Ectodermal cell (in vitro differentiated cells): ENCODE measurements around the gene KPNA5. TPM values are rescaled to one million over a fixed set of nuclear protein-coding genes. Genes with fewer than 3 reads are reported as not detected.
"Not testable (repeated sequence)": the region's sequence is repeated elsewhere in the genome, so short reads cannot be mapped to it uniquely, and the experiment has no call there.

ENCODE experiments used
- H3K27ac ChIP-seq: 2 replicates; pipeline ENCODE4 v1.7.0; 2013; ENCODE audit warnings: mild to moderate bottlenecking, low read depth, low read length; ENCODE audit not compliant: insufficient read depth, poor library complexity, severe bottlenecking
- H3K27me3 ChIP-seq: 2 replicates; pipeline ENCODE4 v1.7.0; 2013; ENCODE audit warnings: mild to moderate bottlenecking, low read length; ENCODE audit not compliant: insufficient read depth, control insufficient read depth, poor library complexity, severe bottlenecking
- H3K36me3 ChIP-seq: one replicate; pipeline ENCODE4 v1.7.0; 2013; ENCODE audit warnings: low read length; ENCODE audit not compliant: control insufficient read depth, insufficient read depth
- H3K4me1 ChIP-seq: one replicate; pipeline ENCODE4 v1.7.0; 2013; ENCODE audit warnings: low read length; ENCODE audit not compliant: control insufficient read depth, insufficient read depth
- H3K4me3 ChIP-seq: 2 replicates; pipeline ENCODE4 v1.7.0; 2013; ENCODE audit warnings: low read depth, low read length, control low read depth; ENCODE audit not compliant: insufficient read depth
- H3K9me3 ChIP-seq: 2 replicates; pipeline ENCODE4 v1.7.0; 2013; ENCODE audit warnings: mild to moderate bottlenecking, low read length, moderate library complexity; ENCODE audit not compliant: control insufficient read depth
- WGBS, 2 experiments: methylation state at CpG; one replicate each; pipeline ENCODE4 v1.1.7; 2013; ENCODE audit warnings: missing lambda C conversion rate in 2 of 2; 5-methylcytosine and 5-hydroxymethylcytosine counted together
- polyA plus RNA-seq, 4 experiments: library from polyadenylated mRNA; stranded (reverse); fragments of 50-300 nt; gene quantifications; one replicate each; pipeline ENCODE4 v1.2.3, GENCODE V29; 2013

Gene KPNA5
- 11.1 TPM for polyA plus RNA-seq (2013, experiment 1 of 4)
- 10.0 TPM for polyA plus RNA-seq (2013, experiment 2 of 4)
- 11.2 TPM for polyA plus RNA-seq (2013, experiment 3 of 4)
- polyA plus RNA-seq (2013, experiment 4 of 4) = 11.6 TPM

- Histone ChIP-seq H3K27me3 (no peaks in the 10 kb centered on the region), H3K4me1 (peaks cover 2% of the 10 kb centered on the region), H3K9me3 (no peaks in the 10 kb centered on the region), H3K27ac (peak within 1 kb of the TSS; percentile 95), H3K4me3 (peak within 1 kb of the TSS; percentile 92), H3K36me3 (no peaks in the 10 kb centered on the region)
- 0% methylated on average over 69 of the region's 69 CpGs for WGBS, 2 experiments
Observed at GRCh38 chr6:116680880-116681672, at the start of gene KPNA5. TSS of gene KPNA5 (plus strand) at chr6:116681211. CDS start at chr6:116681335, 124 bp downstream.

- Histone ChIP-seq H3K27me3 (no peaks in the 10 kb centered on the region), H3K9me3 (no peaks in the 10 kb centered on the region), H3K4me1 (no peaks in the 10 kb centered on the region), H3K27ac (no peak overlapping the region), H3K4me3 (no peak overlapping the region), H3K36me3 (peaks cover 4% of the 10 kb centered on the region)
- WGBS, 2 experiments = 88 to 94% methylated on average over 5 of the region's 5 CpGs
Observed at GRCh38 chr6:116631379-116631990, 49.5 kb upstream of the KPNA5 start.

- H3K9me3 ChIP-seq = no peaks in the 10 kb centered on the region
- no peaks in the 10 kb centered on the region for H3K4me1 ChIP-seq
- no peaks in the 10 kb centered on the region for H3K27me3 ChIP-seq
- WGBS, 2 experiments = 90 to 92% methylated on average over 2 of the region's 2 CpGs
- no peak overlapping the region for H3K27ac ChIP-seq
- H3K4me3 ChIP-seq = no peak overlapping the region
- H3K36me3 ChIP-seq = peaks cover 4% of the 10 kb centered on the region
Observed at GRCh38 chr6:116633685-116634084, 47.3 kb upstream of the KPNA5 start.

DNA sequence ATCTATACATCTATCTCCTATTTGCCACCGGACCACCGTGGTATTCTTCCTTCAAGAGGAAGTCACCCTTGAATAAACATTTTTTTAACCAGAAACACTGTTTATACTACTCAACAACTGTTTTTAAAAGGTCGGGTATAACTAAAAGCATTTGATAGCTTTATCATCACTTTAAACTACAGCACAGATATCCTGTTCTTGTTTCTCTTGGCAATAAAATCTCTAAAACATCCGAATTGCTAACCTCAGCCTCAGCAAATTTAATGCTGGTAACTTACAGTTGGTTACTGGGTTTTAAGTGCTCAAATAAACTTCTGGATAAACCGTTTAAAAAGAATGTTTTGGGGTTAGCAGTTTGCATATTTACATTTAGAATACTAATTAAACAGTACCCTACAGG, 32.9 kb upstream of the KPNA5 start:
- Histone ChIP-seq H3K27ac (no peak overlapping the region), H3K4me1 (no peaks in the 10 kb centered on the region), H3K4me3 (no peak overlapping the region), H3K9me3 (no peaks in the 10 kb centered on the region), H3K36me3 (peaks cover 3% of the 10 kb centered on the region), H3K27me3 (no peaks in the 10 kb centered on the region)
- 80 to 84% methylated on average over 4 to 5 of the region's 5 CpGs for WGBS, 2 experiments

GRCh38 chr6:116649129-116649528, 31.9 kb upstream of the KPNA5 start:
- Histone ChIP-seq H3K4me1 (no peaks in the 10 kb centered on the region), H3K27ac (no peak overlapping the region), H3K36me3 (peaks cover 3% of the 10 kb centered on the region), H3K27me3 (no peaks in the 10 kb centered on the region), H3K4me3 (no peak overlapping the region), H3K9me3 (no peaks in the 10 kb centered on the region)
- whole genome bisulfite sequencing, 2 experiments = 90 to 98% methylated on average over 2 to 3 of the region's 3 CpGs

DNA sequence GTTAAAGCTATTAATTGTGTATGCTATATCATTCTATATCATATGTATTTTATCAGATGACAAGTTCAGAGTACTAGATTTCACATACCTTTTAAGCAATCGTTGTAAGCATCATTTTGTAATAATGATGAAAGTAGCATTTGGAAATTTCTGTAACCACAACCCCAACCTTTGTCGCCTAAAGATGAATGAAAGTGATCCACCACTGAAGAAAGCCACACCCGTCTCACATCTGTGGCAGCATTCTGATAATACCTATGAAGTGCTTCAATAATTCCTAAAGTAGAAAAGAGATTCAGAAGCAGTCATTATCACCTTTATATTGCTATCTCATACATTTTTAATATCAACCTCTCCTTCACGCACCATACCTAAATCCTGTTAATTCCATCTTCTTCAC, 29.1 kb upstream of the KPNA5 start:
- 93 to 96% methylated on average over 4 of the region's 4 CpGs for WGBS, 2 experiments
- H3K36me3 ChIP-seq = peaks cover 3% of the 10 kb centered on the region

GRCh38 chr6:116661594-116661993, 19.4 kb upstream of the KPNA5 start:
- no peaks in the 10 kb centered on the region for H3K36me3 ChIP-seq
- H3K27ac ChIP-seq = no peak overlapping the region
- H3K4me3 ChIP-seq = no peak overlapping the region
- H3K9me3 ChIP-seq = no peaks in the 10 kb centered on the region
- H3K4me1 ChIP-seq = no peaks in the 10 kb centered on the region
- H3K27me3 ChIP-seq = no peaks in the 10 kb centered on the region

More for the DNA sequence above, 29.1 kb upstream of the KPNA5 start:
- Histone ChIP-seq H3K4me1 (no peaks in the 10 kb centered on the region), H3K4me3 (no peak overlapping the region), H3K9me3 (no peaks in the 10 kb centered on the region), H3K27me3 (no peaks in the 10 kb centered on the region), H3K27ac (no peak overlapping the region)

- Histone ChIP-seq H3K9me3 (no peaks in the 10 kb centered on the region), H3K4me1 (no peaks in the 10 kb centered on the region), H3K4me3 (no peak overlapping the region), H3K27ac (no peak overlapping the region), H3K27me3 (no peaks in the 10 kb centered on the region), H3K36me3 (no peaks in the 10 kb centered on the region)
- WGBS, 2 experiments = 94 to 95% methylated on average over 1 of the region's 1 CpG
Observed at GRCh38 chr6:116662202-116662601, 18.8 kb upstream of the KPNA5 start.

- Histone ChIP-seq H3K36me3 (no peaks in the 10 kb centered on the region), H3K4me1 (no peaks in the 10 kb centered on the region), H3K4me3 (no peak overlapping the region), H3K27me3 (no peaks in the 10 kb centered on the region), H3K9me3 (no peaks in the 10 kb centered on the region), H3K27ac (no peak overlapping the region)
- 83 to 91% methylated on average over 3 of the region's 3 CpGs for WGBS, 2 experiments
Observed at GRCh38 chr6:116663308-116663707, 17.7 kb upstream of the KPNA5 start.

- not testable (repeated sequence) for H3K4me1 ChIP-seq, H3K36me3 ChIP-seq, H3K27ac ChIP-seq, H3K27me3 ChIP-seq, H3K9me3 ChIP-seq, H3K4me3 ChIP-seq
- 88 to 93% methylated on average over 1 to 2 of the region's 2 CpGs for WGBS, 2 experiments
Observed at GRCh38 chr6:116664169-116664568, 16.8 kb upstream of the KPNA5 start.
